Activated T-cell treated with anti-CD3 and anti-CD28 coated beads for 4 hours (primary cell): Measurements from ENCODE around the gene DHRS9.

Source experiments
- DNase-seq: peaks from one replicate; pipeline ENCODE4 v3.0.0-alpha.2; 2020

DHRS9 gene

DNA sequence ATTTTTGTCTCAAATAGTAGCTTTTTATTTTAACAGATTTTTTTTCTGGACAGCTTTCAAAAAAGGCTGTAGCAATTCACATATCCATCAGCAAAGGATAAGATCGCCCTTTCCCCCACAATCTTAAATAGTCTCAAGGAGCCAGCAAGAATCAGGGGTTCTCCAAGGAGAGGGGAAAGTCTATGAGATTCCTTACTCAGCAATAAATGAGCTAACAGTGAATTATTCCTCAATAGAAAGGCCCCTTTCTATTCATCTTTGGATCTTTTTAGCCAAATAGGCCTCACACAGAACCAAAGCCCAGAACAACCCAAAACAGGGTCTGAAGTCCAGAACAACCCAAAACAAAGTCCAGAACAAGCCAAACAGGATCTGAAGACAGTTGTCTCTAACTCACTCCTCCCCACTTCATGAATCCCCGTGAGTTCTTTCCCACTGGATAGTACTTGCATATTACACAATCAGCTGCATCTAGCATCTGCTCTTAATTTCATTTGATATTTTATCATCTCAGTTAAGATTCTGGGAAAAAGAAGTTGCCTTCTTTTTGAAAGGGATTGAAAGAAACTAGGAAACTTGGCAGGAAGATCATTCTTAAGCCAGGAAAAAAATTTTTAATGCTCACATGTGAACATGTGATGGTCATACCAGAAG, 3.4 kb upstream of the DHRS9 start:
- no peak for DNase-seq

DNA sequence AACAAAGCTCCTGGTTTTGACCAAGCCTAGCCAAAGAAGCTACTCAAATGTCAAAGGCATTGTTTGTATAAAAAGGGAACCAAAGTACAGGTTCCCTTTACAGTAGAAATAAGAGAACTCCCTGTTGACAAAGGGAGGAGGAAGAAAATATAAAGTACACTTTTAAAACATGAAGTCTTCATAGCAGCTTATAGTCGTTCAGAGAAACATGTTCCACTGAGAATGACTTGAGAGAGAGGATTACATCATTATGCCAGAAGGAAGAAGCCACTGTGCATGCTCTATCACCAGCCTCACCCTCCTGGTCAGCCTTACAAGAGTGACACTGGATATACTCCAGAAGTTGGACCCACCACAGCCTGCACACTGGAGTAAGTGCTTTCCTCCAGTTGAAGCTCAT, 2.5 kb upstream of the DHRS9 start:
- DNase-seq = no peak

DNA sequence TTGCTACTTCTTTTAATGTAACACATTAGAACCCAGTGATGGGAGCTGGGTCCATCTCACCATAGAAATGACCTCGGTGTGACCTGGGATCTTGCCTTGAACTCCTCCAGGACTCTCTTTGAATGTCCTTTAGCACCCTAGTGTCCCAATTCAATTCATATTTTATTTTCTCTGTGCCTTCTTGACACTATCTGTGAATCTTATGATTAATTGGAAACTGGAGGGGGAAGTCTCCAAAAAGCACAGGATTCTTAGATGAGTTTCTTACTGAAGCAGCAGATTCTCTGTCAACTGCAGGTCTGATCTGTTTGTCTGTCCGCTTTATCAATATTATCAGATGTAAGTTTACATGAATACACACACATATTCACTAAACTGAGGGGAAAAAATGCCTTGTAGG, 470 bp downstream of the DHRS9 start:
- DNase-seq = no peak

DNA sequence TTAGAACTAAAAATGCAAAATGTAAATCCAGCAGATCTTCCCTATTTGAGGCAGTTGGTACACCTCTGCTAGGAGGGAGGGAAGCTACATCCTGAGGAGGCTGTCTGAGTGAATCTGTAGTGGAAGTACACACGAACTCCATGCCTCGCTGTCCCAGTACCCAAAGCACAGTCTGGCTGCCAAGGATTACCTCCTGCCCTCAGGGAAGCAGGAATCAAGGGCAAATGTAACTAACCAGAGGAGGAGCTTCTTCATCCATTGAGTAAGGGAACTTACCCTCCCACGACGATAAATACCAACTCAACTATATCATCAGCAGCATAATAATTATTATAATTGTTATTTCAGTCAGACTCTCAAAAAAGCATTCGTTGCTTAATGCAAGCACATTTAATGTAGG, 2.1 kb downstream of the DHRS9 start:
- DNase-seq = no peak

DNA sequence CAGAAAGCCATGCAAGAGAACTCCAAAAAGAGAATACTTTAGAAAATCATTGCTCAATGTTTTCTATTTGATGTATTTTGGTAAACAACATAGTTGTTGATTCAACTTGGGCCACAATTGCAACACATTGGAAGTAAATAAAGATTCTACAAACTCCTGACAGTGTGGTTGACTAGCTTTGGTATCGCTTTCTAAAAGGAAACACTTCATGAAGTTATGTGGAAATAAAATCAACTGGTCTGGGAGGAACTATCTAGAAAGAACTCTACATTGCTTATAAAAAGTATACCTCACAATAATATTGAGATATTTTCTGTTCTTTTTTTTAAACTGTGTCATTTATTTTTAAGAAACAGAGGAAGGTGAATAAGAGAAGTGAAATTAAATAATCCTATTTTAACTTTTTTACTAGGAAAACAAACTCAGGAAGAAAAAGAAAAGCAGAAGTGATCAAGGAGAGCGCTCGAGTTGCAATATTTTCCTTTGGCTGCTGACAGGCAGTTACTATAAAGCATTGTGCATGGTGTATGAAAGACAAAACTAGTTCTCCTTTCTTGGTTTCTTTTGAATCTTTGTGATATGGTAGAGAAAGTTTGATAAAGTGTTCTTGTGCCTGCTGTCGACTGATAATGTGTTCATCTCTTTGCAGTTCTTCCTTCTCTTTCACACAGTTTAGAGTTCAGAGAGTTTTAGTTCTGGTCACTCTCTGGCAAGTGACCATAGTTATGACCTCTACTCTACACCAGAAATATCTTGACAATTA, 3.0 kb downstream of the DHRS9 start:
- DNase-seq = no peak

DNA sequence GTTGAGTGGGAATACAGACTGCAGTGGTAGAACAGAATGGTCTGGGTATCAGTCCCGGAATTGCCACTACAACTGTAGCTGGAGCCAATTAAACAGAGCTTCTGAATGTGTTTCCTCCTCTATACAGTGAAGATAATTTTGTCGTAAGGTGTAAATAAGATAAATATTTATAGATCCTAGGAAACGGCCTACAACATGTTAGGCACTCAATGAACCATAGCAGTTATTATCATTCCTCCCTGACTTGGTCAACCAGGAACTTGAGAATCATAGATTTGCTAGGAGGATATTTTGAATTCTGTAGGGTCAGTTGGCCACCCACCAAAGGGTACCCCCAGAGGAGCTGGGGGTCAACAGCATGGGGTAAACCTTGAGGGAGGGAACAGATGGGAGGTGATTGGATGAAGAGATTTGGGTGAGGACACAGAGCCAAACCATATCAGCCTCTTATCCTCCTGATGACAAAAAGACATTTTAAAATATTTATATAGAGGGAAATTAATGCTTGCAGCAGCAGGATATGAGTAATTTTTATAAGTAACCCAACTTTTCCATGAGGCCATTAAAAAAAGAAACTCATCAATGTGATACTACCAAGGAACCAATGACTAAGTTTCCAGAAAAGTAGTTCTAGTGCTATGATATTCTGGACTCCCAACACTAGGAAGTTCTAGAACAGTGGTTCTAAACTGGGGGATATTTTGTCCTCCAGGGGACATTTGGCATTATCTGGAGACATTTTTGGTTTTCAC, 4.0 kb downstream of the DHRS9 start:
- DNase-seq = no peak

DNA sequence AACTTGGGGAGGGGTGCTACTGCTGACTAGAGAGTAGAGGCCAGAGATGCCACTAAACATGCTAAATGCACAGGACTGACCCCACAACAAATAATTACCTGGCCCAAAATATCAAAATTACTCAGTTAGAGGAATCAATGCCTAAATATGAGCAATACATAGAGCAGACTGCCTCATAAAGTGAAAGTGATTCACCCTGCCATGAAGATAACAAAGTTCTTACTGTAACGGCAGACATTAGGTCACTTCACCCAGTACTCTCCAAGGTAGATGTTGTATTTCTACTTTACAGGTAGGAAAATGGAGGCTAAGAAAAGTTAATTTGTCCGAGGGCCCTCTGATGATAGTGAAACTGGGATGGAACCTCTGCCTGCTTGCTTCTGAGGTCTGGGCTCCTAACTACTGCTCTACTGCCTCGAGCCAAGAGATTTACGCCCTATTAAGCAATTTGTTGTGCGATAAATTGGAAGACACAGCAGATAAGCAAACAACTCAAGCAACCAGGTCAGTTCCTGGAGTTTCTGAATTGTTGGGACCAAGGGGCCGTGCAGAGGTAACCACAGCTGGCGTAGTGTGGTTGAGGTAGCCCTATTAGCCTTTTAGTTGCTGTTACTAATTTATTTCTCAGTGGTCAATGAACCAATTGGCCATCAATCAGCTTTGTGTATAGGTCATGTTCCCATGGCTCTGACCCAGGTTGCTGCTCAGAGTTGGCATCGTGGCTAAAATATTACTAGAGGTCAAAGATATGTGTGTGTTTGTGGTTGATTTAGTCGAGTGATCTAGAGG, 4.8 kb downstream of the DHRS9 start:
- DNase-seq = no peak

DNA sequence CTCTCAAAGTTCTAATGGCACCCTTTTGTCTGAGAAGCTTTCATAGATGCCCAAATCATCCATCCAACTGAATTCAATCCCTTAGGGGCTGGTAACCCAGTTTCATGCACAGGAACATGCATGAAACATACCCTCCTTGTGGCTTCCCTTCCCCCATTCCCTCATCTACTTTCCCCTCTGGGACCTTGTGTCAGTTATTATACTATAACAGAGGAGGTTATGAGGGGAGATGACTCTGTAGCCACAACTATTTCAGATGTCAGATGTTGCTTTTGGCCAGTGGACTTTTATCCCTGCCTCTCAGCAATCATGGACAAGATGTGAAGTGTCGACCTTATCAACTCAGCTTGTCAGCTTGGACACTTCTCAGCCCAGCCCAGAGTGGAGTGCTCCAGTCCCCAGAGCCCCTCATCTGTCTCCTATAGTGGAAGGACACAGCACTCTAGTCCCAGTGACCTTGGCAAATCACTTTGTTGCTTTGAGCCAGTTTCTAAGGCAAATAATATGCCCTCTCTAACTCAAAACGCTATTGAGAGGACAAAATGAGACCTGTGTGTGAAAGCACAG, 8.4 kb downstream of the DHRS9 start:
- DNase-seq = no peak

DNA sequence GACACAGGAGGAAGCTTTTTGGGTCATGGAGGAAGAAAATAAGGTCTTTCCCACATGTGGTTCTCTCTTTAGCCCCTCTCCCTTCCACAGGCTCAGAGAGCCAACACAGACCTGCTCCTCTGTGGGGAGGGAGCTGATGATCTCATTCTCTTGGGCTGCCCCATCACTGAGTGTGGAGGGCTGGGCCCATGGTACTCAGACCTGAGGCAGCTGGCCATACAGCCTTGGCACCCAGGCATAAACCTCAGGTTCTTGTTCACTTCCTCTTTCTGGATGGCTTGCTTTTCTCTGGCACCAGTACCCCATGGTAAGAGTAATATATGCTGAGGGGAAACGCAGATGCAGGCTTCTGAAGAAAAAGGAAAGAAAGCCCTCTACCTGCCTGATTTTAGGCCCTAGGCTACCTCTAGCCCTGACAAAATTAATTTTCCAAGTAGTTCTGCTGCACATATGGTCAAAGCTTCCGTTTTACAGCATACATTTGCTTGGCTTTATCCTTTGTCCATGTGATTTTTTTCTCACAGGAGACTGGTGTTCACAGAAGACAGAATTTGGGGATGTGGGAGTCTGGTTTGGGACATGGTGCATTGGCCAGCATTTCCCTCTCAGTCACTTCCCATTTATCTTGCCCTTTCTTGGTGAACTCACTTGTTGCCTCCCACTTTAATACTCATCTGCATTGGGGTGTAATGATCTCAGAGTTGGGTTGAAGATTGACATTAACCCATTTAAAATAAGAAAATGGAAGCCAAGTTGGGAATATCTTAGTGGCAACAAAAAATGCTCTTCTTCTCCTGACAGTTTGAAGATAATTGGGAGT, 11.1 kb downstream of the DHRS9 start:
- DNase-seq = no peak

DNA sequence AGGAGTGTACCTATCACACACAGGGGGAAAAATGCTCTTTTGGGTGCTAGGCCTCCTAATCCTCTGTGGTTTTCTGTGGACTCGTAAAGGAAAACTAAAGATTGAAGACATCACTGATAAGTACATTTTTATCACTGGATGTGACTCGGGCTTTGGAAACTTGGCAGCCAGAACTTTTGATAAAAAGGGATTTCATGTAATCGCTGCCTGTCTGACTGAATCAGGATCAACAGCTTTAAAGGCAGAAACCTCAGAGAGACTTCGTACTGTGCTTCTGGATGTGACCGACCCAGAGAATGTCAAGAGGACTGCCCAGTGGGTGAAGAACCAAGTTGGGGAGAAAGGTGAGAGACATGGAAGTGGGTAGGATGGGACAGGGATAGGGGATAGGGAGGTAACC, 12.2 kb downstream of the DHRS9 start:
- no peak for DNase-seq

DNA sequence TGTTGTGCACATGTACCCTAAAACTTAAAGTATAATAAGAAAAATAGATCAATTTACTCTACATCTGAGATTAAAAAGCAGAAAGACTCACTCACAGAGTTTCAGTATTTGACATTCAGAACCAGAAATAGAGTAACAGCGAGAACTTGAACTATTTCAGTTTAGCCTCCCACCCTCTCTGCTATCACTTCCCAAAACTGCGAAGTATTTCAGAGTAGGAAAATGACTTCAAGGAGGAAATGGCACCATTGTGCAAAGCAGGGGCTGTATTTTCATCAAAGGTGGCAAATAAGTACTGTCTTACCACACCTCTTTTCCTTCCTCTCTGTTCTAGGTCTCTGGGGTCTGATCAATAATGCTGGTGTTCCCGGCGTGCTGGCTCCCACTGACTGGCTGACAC, 13.6 kb downstream of the DHRS9 start:
- no peak for DNase-seq

DNA sequence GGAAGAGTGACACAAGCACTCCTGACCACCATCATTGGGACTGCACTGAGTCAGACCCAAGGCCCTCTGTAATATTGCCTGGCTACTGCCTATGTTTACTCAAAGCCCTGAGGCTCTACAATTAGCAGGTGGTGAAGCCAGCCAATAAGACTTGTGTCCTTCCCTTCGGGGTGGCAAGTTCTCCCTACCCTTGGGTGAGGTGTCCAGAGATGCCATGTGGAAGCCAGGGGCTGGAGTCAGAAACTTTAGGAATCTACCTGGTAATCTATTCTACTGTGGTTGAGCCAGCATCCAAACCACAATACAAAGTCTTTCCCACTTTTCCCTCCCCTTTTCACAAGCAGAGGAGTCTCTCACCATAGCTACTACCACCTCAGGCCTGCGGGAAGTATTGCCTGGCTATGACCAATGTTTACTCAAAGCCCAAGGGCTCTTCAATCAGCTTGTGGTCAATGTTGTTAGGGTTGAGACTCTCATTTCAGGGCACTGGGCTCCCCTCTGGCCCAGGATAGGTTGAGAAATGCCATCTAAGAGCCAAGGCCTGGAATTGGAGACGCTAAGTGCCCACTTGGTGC, 17.6 kb downstream of the DHRS9 start:
- DNase-seq = no peak

DNA sequence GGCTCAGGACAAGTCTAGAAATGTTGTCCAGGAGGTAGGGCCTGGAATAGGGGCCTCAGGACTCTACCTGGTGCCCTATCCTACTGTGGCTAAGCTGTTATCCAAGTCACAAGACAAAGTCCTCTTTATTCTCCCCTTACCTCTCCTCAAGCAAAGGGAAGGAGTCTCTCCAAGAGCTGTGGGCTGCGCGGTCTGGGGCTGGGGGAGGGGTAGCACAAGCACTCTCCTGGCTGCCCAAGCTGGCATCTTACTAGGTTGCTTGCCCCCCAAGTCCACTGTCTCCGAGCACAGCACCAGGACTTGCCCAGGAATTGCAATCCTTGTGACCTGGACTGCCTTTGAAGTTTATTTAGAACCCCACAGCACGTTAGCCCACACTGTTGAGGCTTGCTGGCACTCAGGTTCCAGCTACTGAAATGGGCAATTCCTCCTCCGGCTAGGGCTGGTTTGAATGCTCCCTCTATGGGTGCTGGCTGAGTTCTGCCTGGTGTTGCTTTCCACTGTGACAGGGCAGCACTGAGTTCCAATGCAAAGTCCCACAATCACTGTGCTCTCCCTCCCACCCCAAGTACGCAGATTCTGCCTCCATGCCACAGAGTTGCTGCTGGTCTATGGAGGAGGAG, 18.5 kb downstream of the DHRS9 start:
- DNase-seq = no peak

DNA sequence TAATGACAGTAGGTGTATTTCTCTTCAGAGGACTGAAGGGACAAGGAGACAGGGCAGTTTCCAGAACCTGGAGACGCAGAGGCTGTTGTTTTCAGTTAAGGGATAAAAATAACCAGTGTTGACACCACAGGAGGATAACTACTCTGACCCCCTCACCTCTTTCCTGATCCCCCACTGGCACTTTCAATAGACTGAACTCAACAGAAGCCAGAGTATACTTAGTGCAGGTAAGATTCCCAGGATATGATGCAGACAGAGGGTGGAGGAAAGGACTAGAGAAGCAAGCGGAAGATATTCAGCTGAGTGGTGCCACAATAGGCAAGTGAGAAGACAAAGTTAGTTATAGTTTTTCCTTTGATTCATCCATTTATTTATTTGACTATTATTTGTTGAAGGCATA, 19.8 kb downstream of the DHRS9 start:
- DNase-seq = no peak

DNA sequence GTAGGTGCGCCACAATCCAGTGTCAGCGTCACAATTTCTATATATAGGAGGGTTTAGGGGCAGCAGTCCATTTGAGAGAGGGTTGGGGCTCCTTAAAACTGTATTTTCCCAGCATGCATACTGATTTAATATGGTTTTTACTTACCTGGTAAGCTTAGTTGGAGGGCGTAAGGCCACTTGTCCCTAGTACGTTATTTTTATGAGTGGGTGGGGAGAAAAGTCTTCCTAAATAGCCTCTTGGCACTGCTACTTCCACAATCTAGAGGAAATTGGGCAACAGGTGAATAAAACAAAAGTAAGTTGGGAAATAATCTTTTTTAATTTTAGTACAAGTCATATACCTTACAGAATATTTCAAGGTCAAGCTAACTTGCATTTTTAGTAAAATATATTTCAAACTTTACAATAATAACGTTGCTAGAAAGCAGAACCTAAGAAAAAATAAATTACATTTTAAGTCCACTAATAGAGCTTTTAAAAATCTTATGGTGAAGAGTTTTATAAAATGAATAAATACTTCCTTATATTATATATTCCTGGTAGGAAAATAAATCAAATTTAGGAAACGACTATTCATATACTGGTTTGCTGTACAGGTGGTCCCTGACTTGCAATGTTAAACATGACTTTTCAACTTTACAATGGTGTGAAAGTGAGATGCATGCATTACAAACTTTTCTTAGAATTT, 20.9 kb downstream of the DHRS9 start:
- no peak for DNase-seq

DNA sequence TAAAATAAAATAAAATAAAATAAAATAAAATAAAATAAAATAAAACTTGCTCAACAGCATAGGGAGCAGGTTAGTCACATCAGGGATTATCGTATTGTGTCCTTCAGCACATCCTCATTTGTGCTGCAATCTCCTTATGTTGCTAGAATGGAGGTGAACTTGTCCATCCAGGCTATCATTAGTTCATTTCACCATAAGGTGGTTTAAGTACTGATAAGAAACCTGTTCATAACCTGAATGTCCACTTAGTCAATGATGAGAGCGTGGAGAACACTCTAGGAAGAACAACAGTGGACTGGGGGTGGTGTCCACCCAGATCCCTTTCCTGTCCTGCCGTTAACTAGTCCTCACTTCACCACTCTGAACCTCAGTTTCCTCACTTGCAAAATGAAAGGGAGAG, 21.9 kb downstream of the DHRS9 start:
- DNase-seq = no peak

DNA sequence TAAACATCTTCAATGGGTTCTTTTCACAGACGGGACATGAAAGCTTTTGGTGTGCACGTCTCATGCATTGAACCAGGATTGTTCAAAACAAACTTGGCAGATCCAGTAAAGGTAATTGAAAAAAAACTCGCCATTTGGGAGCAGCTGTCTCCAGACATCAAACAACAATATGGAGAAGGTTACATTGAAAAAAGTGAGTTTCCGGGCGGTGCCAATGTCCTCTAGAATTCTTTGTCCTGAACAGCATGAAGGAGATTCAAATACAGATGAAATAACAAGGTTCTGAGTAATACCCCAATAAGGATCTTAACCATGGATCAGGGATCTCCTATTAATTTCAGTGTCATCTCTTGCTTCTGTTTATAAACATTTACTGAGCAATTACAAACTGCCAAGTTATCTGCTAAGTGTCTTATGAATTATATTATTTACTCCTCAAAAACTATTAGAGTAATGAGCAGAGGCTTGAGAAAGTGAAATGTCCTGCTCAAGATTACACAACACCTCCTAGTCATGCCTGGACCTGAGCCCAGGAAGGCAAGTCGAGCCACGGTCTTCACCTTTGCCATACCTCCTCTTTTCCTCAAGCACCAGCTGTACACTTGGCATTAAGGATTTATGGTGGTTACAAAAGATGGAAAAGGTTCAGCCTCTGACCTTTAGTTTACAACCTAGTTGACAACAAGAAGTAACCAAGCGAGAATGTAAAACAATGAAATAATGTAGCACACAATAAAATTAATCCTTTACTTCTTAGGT, 22.6 kb downstream of the DHRS9 start:
- DNase-seq = no peak

DNA sequence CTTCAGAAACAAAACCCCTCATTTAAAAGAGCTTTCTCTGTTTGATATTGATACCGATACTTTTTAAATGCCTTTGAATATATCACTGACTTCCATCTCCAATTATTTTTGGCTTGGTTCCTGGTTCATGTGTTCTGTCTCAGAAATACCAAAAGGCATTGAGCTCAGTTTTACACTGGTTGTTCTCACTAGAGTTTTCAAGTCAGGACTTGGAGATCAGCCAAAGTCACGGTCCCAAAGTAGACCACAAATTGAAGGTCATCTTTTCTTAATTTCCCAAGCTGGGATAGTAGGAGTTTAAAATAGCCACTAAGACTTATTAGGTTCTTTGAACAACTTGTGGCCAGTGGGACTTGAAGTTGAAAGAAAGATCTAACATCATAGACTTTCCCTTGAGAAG, 24.2 kb downstream of the DHRS9 start:
- no peak for DNase-seq

DNA sequence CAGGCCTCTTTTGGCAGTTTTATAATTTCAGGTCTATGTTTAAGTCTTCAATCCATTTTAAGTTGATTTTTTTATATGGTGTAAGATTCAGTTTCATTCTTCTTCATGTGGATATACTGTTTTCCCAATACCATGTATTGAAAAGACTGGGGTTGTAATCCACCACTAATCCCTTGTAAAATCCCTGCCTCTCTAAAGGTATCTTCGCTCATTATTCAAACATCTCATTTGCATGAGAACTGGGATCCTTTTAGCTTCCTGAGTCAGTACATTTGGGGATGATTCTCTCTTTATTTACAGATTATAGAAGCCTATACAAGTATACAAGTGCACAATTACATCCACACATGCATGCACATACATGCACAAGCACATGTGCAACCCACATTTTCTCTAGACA, 25.3 kb downstream of the DHRS9 start:
- no peak for DNase-seq

DNA sequence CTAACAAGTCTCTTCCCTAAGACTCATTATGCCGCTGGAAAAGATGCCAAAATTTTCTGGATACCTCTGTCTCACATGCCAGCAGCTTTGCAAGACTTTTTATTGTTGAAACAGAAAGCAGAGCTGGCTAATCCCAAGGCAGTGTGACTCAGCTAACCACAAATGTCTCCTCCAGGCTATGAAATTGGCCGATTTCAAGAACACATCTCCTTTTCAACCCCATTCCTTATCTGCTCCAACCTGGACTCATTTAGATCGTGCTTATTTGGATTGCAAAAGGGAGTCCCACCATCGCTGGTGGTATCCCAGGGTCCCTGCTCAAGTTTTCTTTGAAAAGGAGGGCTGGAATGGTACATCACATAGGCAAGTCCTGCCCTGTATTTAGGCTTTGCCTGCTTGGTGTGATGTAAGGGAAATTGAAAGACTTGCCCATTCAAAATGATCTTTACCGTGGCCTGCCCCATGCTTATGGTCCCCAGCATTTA, 26.3 kb downstream of the DHRS9 start:
- DNase-seq = no peak
